WTC11 (cell line): ENCODE results near the gene CCP110.
"Not testable (repeated sequence)": the region's sequence is repeated elsewhere in the genome, so short reads cannot be mapped to it uniquely, and the experiment has no call there.

ENCODE experiments used
- CTCF ChIP-seq: fragments of 200-600 bp; IDR thresholded peaks from 2 replicates; pipeline ENCODE4 v1.8.0; 2022; ENCODE audit warnings: antibody characterized with exemption
- E2F5 ChIP-seq: sonication (generic); formaldehyde crosslinking; IDR thresholded peaks from 2 replicates; pipeline ENCODE4 v1.8.1; 2022; ENCODE audit warnings: mild to moderate bottlenecking, moderate library complexity, missing genetic modification reagents
- ERG ChIP-seq: fragments of 250-450 bp; sonication (Bioruptor Pico); IDR thresholded peaks from 2 replicates; pipeline ENCODE4 v1.8.0; 2021; ENCODE audit warnings: mild to moderate bottlenecking
- MAX ChIP-seq: sonication (generic); formaldehyde crosslinking; IDR thresholded peaks from 2 replicates; pipeline ENCODE4 v1.8.0; 2022; ENCODE audit warnings: mild to moderate bottlenecking, missing genetic modification reagents
- NR1H2 ChIP-seq: sonication (generic); formaldehyde crosslinking; IDR thresholded peaks from 2 replicates; pipeline ENCODE4 v1.9.0; 2021; ENCODE audit warnings: mild to moderate bottlenecking, moderate library complexity, missing genetic modification reagents
- SP1 ChIP-seq: sonication (generic); formaldehyde crosslinking; conservative IDR thresholded peaks from 2 replicates; pipeline ENCODE4 v1.8.1; 2022; ENCODE audit warnings: missing genetic modification reagents
- USF2 ChIP-seq: sonication (generic); formaldehyde crosslinking; IDR thresholded peaks from 2 replicates; pipeline ENCODE4 v1.8.1; 2023; ENCODE audit warnings: mild to moderate bottlenecking, missing genetic modification reagents, moderate library complexity
- ZNF317 ChIP-seq: sonication (generic); formaldehyde crosslinking; IDR thresholded peaks from 2 replicates; pipeline ENCODE4 v1.8.1; 2023; ENCODE audit warnings: low read depth, mild to moderate bottlenecking, moderate library complexity, missing genetic modification reagents, borderline replicate concordance

- not testable (repeated sequence) for TF ChIP-seq CTCF; ERG; USF2 (CRISPR knock-in tag); ZNF317 (CRISPR knock-in tag); NR1H2 (CRISPR knock-in tag); SP1; E2F5 (CRISPR knock-in tag); MAX (CRISPR knock-in tag)
Observed at GRCh38 chr16:19543278-19543996, 19.7 kb downstream of the CCP110 start.
